GM21381 (cell line): Measurements from ENCODE around the gene CYP4A11.
"Not testable (repeated sequence)": the region's sequence is repeated elsewhere in the genome, so short reads cannot be mapped to it uniquely, and the experiment has no call there.

ENCODE experiments used
- ATAC-seq: cut with Tn5 transposase; IDR thresholded peaks from one replicate; pipeline ENCODE4 v1.9.1; 2021; ENCODE audit warnings: mild to moderate bottlenecking, moderate library complexity; ENCODE audit not compliant: unreplicated experiment

CYP4A11 gene, protein sequence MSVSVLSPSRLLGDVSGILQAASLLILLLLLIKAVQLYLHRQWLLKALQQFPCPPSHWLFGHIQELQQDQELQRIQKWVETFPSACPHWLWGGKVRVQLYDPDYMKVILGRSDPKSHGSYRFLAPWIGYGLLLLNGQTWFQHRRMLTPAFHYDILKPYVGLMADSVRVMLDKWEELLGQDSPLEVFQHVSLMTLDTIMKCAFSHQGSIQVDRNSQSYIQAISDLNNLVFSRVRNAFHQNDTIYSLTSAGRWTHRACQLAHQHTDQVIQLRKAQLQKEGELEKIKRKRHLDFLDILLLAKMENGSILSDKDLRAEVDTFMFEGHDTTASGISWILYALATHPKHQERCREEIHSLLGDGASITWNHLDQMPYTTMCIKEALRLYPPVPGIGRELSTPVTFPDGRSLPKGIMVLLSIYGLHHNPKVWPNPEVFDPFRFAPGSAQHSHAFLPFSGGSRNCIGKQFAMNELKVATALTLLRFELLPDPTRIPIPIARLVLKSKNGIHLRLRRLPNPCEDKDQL

DNA sequence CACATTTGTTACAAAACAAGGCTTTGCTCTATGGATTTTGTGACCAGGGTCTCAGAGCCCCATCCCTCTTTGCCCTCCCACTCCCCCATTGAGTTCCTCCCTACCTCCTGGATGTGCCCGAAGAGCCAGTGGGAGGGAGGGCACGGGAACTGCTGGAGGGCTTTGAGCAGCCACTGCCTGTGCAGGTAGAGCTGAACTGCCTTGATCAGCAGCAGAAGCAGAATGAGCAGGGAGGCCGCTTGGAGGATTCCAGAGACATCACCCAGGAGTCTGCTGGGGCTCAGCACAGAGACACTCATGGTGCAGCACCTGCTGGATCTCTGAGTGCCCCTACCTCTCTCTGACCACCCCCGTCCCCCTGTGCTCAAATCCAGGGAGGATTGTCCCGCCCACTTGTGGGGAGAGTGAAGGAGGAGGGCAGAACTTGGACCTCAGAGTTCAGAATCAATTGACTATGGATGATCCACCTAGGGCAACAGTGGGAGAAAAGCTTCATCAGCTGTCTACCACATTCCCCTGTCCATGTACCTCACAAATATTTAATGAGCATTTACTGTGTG lies at the start of gene CYP4A11:
Gene CYP4A11, minus strand, starts transcription at position 342 of the 560 bp plus-strand sequence. Its CDS starts 43 bp downstream, at position 299.
- no peak for ATAC-seq

DNA sequence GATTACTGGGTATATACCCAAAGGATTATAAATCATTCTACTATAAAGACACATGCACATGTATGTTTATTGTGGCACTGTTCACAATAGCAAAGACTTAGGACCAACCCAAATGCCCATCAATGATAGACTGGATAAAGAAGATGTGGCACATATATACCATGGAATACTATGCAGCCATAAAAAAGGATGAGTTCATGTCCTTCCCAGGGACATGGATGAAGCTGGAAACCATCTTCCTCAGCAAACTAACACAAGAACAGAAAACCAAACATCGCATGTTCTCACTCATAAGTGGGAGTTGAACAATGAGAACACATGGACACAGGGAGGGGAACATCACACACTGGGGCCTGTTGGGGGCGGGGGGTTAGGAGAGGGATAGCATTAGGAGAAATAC lies 49.3 kb upstream of the CYP4A11 start:
- not testable (repeated sequence) for ATAC-seq

DNA sequence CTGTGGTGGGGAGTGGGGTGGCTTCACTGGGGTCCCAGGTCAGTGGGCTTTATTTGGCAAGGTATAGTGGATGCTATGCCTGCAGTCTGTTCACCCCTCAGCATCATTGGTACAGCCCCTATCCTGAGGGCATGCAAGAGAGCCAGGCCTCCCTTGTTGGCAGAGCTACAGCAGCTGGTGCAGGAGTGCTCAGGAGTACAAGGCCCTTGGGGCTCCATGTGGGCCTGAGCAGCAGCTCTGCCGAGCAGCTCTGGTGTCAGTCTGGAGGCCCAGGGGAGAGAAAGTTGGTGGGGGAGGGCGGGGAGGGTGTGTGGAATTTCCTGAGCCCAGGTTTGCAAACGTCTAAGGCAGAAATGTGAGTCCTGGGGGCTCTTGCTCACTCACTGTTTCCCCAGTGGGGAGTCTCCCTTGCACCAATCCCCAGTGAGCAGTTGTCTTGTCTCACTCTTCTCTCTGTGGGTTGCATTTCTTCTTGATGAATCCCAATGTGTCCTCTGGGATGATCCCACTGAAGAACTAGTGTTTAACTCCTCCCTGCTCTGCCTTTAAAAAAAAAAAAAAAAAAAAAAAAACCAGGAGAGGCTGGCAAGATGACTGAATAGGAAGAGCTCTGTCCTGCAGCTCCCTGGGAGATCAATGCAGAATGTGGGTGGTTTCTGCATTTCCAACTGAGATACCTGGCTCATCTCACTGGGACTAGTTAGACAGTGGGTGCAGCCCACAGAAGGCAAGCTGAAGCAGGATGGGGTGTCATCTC lies 42.7 kb upstream of the CYP4A11 start:
- no peak for ATAC-seq

DNA sequence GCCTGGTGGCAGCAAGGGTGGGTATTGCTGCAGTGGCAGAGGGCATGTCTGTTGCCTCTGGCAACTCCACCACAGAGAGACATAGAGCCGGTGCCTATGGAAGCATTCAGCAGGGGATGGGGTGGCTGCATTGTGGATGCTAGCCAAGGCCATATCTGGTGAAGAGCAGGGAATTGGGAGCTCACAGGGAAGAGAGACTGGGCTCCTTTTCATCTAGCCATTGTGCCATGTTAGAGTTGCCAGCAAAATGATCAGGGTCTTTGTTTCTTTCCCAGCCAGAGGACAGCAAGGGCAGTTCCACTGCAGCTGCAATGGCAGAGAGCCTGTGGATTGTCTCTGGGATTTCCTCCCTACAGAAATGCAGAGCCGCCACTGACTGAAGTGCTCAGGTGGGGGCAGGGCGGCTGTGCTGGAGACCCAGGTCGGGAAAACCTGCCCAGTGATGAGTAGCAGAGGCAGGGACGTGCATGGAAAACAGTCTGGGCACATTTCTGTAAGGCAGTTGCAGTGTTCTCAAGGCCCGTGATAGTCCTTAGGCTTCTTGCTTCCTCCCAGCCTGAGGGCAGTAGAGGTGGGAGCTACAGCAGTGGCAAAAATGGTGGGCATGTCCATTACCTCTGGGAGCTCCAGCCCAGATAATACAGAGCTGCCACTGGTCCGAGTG lies 42.0 kb upstream of the CYP4A11 start:
- ATAC-seq: no peak

DNA sequence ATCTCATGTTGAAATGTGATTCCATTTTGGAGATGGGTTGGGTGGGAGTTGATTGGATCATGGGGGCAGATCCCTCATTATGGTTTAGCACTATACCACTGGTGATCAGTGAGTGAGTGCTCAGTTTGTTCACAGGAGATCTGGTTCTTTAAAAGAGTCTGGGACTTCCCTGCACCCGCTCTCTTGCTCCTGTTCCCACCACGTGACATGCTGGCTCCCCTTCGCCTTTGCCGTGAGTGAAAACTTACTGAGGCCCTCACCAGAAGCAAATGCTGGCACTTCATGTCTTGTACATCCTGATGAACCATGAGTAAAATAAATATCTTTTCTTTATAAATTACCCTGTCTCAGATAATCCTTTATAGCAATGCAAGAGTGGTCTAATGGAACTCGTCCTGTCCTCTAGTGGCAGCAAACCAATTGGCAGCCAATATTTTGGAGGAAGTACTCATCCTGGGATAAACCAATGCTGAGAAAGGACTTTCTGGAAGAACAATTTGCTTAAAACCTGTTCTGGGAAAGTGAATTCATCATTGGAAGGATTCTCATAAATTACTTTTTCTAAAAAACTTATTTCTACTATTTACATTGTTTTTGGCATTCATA lies 27.8 kb upstream of the CYP4A11 start:
- no peak for ATAC-seq

DNA sequence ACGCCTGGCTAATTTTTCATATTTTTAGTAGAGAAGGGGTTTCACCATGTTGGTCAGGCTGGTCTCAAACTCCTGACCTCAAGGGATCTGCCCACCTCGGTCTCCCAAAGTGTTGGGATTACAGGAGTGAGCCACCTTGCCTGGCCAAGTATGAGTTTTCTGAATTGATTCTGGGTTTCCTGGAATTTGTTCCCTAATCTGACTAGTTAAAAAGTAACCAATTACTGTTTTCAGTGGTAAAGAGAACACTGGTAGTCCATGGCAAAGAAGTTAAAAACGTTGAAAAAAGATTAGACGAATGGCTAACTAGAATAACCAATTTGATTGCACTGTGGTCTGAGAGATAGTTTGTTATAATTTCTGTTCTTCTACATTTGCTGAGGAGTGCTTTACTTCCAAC lies 21.0 kb upstream of the CYP4A11 start:
- not testable (repeated sequence) for ATAC-seq

DNA sequence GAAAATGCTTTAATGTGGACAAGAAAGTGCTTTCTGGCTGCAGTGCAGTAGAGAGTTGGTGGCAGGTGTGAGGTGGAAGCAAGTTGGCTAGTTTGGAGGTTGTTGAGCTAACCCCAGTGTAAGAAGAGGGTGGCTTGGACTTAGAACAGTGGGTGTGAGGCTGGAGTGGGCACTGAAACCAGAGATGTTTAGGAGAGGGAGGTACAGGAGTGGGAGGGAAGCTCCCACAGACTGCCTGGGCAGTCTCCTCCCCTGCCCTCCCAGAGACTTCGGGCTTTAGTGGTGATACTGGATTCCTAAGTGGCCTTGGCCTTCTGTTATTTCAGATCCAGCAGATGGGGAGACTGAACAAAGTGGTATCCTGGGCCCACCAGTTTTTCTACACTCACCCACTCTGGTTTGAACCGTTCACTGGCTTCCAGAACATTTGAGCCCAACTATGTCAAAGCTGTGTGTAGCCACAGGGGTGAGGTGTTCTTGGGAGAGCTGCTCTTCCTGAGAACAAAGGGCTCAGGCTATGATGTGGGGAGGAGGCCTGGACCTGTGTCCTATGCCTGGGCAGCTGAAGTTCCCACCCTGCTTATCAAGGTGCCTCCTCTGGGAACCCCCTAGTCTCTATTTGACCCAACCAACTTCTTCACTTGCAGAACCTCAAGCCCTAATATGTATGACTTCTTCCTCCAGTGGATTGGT lies 19.9 kb upstream of the CYP4A11 start:
- no peak for ATAC-seq

DNA sequence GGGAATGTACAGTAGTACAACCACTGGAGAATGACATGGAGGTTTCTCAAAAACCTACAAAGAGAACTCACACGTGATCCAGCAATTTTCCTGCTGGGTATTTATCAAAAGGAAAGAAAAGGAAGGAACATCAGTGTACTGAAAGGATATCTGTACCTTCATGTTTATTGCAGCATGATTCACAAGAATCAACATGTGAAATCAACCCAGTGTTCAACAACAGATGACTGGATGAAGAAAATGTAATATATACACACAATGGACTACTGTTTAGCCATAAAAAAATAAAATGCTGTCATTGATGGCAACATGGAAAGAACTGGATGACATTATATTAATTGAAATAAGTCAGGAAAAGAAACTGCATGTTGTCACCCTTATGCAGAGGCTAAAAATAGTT lies 19.0 kb upstream of the CYP4A11 start:
- ATAC-seq: no peak

DNA sequence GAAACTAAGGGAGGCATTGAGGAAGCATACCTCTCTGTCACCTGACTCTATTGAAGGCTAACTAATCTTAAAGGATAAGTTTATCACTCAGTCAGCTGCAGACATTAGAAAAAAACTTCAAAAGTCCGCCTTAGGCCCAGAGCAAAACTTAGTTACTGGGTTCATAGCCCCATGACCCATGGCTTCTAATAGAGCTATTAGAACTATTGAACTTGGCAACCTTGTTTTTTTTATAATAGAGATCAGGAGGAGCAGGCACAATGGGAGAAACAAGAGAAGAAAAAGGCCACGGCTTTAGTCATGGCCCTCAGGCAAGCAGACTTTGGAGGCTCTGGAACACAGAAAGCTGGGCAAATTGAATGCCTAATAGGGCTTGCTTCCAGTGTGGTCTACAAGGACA lies 13.8 kb upstream of the CYP4A11 start:
- not testable (repeated sequence) for ATAC-seq

DNA sequence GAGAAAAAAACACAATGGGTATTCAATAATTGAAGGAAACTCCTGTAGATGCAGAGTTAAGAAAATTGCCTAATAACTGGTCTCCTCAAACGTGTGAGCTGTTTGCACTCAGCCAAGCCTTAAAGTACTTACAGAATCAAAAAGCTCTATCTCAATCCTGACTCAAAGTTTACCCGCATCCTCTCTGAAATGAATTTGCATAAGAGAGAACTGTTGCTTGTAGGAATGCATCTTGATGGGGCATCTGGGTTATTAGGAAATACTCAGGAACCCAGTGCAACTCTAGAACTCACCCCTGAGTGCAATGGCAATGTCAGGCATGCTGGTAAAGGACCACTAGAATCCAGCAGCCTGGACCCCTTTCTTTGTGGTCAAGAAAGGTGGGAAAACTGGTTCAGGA lies 12.6 kb upstream of the CYP4A11 start:
- ATAC-seq: not testable (repeated sequence)

DNA sequence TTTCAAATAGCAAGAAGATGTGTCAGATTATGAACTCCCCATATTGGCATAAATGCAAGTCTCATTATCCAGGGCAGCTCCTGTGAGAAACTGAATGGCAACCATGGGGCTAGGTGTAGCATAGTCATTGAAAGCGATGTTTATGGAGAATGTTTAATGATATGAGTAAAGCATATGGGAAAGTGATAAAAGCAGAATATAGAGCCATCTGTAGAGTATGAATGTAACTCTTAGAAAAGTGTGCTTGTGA lies 8.1 kb upstream of the CYP4A11 start:
- not testable (repeated sequence) for ATAC-seq

DNA sequence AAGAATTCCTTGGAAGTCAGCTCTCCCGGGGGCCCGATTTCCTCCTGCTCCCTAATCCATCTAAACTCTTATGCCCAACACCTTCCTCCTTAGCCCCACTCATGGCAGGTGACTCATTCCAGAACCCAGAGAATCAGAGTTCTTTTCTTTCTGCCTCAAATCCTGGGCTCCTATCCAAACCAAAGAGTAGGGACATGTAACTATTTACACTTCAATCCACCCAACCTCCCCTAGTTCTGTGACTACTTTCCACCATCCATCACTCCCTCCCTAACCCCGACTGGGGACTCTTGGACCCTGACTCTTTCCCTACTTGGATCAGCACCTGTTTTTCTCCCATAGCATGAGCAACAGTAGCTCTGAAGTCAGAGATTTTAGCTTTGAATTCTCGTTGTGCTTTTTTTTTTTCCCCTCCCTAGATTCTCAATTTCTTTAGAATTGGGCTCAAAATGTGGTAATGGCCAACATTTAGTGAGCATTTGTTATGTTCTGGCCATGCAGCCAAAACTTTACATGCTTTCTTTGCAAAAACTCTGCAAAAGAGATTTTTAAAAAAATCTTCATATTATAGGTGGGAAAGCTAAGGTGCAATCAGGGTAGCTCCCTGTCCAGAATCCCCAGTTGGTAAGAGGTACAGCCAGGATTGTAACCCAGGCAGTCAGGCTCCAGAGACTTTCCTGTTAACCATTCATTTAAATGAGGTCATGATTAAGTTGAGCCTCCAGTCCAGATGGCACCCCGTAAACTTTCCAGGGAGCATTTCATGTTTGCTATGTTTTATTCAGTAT lies 7.5 kb upstream of the CYP4A11 start:
- ATAC-seq: no peak

DNA sequence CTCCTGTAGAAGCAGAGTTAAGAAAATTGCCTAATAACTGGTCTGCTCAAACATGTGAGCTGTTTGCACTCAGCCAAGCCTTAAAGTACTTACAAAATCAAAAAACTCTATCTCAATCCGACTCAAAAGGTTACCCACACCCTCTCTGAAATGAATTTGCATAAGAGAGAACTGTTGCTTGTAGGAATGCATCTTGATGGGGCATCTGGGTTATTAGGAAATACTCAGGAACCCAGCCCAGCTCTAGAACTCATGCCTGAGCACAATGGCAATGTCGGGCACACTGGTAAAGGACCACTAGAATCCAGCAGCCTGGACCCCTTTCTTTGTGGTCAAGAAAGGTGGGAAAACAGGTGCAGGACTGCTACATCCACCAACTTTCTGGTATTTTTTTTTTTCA lies 6.4 kb upstream of the CYP4A11 start:
- not testable (repeated sequence) for ATAC-seq

DNA sequence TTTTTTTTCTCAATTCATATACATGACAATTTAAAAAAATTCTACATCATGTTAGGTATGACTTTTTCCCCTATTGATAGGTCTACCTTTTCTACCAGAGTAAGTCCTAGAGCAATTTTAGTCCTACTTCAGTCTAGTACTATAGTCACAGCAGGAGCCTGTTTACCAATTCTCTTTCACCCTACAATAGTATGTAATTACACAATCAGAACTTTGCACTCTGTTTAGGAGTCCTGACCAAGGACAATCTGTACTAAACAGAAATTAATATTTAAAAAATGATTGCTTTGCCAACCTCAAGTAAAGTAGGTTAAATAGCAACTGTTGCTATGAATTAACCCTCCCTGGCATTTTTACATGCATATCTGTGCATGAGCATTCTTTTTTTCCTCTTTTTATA lies 810 bp upstream of the CYP4A11 start:
- no peak for ATAC-seq

DNA sequence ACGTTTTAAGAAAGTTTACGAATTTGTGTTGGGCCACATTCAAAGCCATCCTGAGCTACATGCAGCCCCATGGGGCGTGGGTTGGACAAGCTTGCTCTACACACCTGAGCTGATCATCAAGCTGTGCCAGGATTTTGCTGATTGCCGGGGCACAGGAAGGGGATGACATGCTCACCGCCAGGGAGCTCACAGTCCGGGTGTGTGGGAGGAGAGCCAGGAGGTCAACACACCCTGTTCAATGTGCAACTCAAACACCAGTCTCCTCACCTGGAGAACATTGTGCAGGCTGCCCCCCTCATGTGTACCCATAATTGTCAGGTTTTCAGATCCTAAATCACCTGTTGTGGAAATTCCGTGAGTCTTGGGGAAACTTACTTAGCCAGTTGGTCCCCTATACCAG lies 969 bp downstream of the CYP4A11 start:
- ATAC-seq: no peak

DNA sequence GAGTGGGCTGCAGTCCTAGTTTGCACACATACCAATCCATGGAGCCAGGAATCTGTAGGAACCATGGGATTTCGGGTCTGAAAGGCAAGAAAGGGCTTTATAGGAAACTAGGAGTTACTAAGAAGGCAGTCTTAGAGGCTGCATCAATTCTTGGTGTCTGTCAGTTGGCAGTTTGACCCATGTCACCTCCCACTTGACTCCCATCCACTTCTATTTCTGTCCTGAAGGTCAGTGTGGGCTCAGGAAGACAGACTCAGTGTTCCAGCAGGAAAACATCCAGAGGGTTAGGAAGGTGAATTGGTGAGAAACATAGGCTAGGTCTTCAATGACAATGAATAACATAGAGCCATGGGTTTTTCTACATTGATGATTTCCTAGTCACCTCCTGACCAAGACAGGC lies 4.0 kb downstream of the CYP4A11 start:
- ATAC-seq: no peak

DNA sequence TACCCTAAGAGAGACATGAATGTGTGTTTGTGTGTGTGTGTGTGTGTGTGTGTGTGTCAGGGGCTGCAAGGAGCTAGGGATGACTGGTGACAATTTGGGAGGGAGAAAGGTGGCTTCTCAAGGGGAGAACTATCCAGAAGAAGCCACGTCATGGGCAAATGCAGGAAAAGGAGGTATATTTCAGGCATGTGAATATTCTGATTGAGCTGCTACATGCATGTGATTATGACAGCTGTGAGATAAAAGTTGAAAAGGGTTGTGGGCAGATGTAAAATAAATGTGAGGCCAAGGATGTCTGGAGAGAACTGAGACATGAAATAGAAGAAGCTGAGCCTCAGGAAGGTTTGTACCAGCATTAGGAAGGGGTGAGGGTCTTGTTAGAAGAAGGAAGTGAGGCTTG lies 4.5 kb downstream of the CYP4A11 start:
- no peak for ATAC-seq

DNA sequence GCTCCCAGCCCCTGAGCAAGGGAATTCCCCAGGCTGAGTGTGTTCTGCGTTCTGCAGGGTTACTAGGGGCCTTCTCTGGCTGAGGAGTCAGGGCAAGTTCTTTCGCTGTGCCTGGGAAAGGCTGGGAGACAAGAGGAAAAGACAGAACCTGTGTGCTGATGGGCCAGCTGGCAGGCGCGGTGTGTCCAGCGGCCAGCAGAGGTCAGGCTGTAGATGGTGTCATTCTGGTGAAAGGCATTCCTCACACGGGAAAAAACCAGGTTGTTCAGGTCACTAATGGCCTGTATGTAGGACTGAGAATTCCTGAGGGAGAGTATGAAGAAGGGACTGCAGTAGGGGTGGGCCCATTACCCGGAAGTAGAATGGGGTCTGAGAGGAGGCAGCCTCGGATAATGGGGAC lies 6.4 kb downstream of the CYP4A11 start:
- ATAC-seq: not testable (repeated sequence)

DNA sequence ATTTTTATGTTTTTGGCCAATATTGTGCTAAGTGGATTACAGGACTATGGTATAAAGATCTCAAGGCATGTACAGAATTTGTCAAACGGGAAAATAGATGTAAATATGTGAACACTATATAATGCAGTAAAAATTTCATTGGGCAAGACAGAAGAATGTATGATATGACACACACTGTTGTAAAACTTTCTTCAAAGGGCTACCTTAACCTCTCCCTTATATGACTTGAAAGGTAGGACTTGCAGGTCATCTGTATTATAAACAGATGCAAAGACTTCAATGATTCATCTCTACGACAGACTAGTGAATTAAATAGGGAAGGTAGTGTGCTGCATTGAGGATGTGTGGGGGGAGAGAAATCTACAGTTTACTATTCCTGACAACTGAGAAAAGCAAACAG lies 9.3 kb downstream of the CYP4A11 start:
- not testable (repeated sequence) for ATAC-seq

DNA sequence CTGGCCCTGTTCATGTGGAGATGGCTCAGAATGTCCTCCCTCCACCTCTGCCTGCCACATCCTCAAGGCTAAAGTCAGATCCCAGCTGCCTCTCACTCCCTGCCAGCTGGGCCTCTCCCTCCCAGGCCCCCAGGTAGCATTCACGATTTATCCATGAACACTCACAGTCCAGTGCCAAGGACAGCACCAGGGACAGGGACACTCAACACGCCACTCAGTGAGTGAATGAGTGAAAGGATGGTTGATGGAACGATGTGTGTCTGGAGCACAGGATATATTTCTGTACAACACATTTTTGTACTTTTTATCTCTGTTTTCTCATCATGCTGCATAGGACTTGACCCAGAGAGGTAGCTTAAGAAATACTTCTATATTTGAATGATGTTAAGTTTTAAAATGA lies 10.1 kb downstream of the CYP4A11 start:
- ATAC-seq: no peak
